ENCODE measurements around the gene ADAMTS9. TPM values are rescaled to one million over a fixed set of nuclear protein-coding genes. Genes with fewer than 3 reads are reported as not detected.

Gene ADAMTS9
- total RNA-seq, 2 experiments from 2014 or later: not detected

- intact Hi-C loops (cut with DNase I, micrococcal nuclease): no loop called here
- no peaks in the 10 kb centered on the region for H3K36me3 ChIP-seq (ENCODE audit: insufficient read depth, low read length)
- no peak overlapping the region for H3K27ac ChIP-seq (ENCODE audit: low read depth in 1 of 2, low read length in 2 of 2)
- POLR2A ChIA-PET: no interaction called here
- peaks cover 10% of the 10 kb centered on the region for H3K4me1 Mint-ChIP-seq (ENCODE audit: low read depth)
- H3K4me3 ChIP-seq (ENCODE audit: low read length): no peak overlapping the region
- peaks cover 0 to 28% of the 10 kb centered on the region in 2 experiments for H3K9me3 ChIP-seq (ENCODE audit: control insufficient read depth in 1 of 2, insufficient read depth in 1 of 2, low read length in 2 of 2)
- no peak for DNase-seq
- H3K27me3 ChIP-seq (ENCODE audit: control insufficient read depth in 1 of 2, insufficient read depth in 2 of 2, low read length in 2 of 2): peaks cover 31 to 44% of the 10 kb centered on the region in 2 experiments
- no peaks in the 10 kb centered on the region for H3K4me1 ChIP-seq (ENCODE audit: insufficient read depth, low read length)
- no peak for TF ChIP-seq CTCF (IDR thresholded peaks at IDR 0.05)
- ATAC-seq (ENCODE audit: poor library complexity): no peak
- no peaks in the 10 kb centered on the region for H3K9me3 Mint-ChIP-seq
- peaks cover 59% of the 10 kb centered on the region for H3K27me3 Mint-ChIP-seq
- H3K36me3 Mint-ChIP-seq (ENCODE audit: low read depth): no peaks in the 10 kb centered on the region
- H3K27ac Mint-ChIP-seq: no peak overlapping the region
- CTCF ChIA-PET: interaction anchor here (0.6 kb wide), 1 partner anchor 12 kb away, joined by 3 read pairs; no protein-coding TSS in a partner anchor
- no peak overlapping the region for H3K4me3 Mint-ChIP-seq
Observed at GRCh38 chr3:64684715-64685261, 3.0 kb downstream of the ADAMTS9 start.

GRCh38 chr3:64681827-64682226 is 6.0 kb downstream of the ADAMTS9 start:
- Histone ChIP-seq H3K27me3 (ENCODE audit: control insufficient read depth in 1 of 2, insufficient read depth in 2 of 2, low read length in 2 of 2) (peaks cover 20 to 25% of the 10 kb centered on the region in 2 experiments), H3K4me3 (ENCODE audit: low read length) (no peak overlapping the region), H3K9me3 (ENCODE audit: control insufficient read depth in 1 of 2, insufficient read depth in 1 of 2, low read length in 2 of 2) (peaks cover 0 to 22% of the 10 kb centered on the region in 2 experiments), H3K4me1 (ENCODE audit: insufficient read depth, low read length) (no peaks in the 10 kb centered on the region), H3K36me3 (ENCODE audit: insufficient read depth, low read length) (no peaks in the 10 kb centered on the region), H3K27ac (ENCODE audit: low read depth in 1 of 2, low read length in 2 of 2) (no peak overlapping the region)
- ChIA-PET POLR2A (no interaction called here), CTCF (no interaction called here)
- no peak for DNase-seq
- no peak for TF ChIP-seq CTCF (IDR thresholded peaks at IDR 0.05)
- Mint-ChIP-seq H3K9me3 (no peaks in the 10 kb centered on the region), H3K36me3 (ENCODE audit: low read depth) (no peaks in the 10 kb centered on the region), H3K4me1 (ENCODE audit: low read depth) (peaks cover 6% of the 10 kb centered on the region), H3K4me3 (no peak overlapping the region), H3K27ac (no peak overlapping the region), H3K27me3 (peaks cover 38% of the 10 kb centered on the region)
- intact Hi-C loops (cut with DNase I, micrococcal nuclease): no loop called here
- ATAC-seq (ENCODE audit: poor library complexity): no peak

- no peaks in the 10 kb centered on the region for H3K9me3 Mint-ChIP-seq
- POLR2A ChIA-PET: no interaction called here
- DNase-seq: no peak
Observed at GRCh38 chr3:64681015-64681414, 6.8 kb downstream of the ADAMTS9 start.

More at GRCh38 chr3:64681015-64681414, 6.8 kb downstream of the ADAMTS9 start:
- H3K4me1 ChIP-seq (ENCODE audit: insufficient read depth, low read length): no peaks in the 10 kb centered on the region
- no peak overlapping the region for H3K4me3 ChIP-seq (ENCODE audit: low read length)
- Mint-ChIP-seq H3K4me3 (no peak overlapping the region), H3K36me3 (ENCODE audit: low read depth) (no peaks in the 10 kb centered on the region), H3K27me3 (peaks cover 30% of the 10 kb centered on the region), H3K4me1 (ENCODE audit: low read depth) (no peaks in the 10 kb centered on the region), H3K27ac (no peak overlapping the region)
- H3K36me3 ChIP-seq (ENCODE audit: insufficient read depth, low read length): no peaks in the 10 kb centered on the region
- peaks cover 0 to 14% of the 10 kb centered on the region in 2 experiments for H3K9me3 ChIP-seq (ENCODE audit: control insufficient read depth in 1 of 2, insufficient read depth in 1 of 2, low read length in 2 of 2)
- CTCF ChIA-PET: no interaction called here
- H3K27me3 ChIP-seq (ENCODE audit: control insufficient read depth in 1 of 2, insufficient read depth in 2 of 2, low read length in 2 of 2): peaks cover 15 to 16% of the 10 kb centered on the region in 2 experiments
- TF ChIP-seq CTCF (IDR thresholded peaks at IDR 0.05): no peak
- H3K27ac ChIP-seq (ENCODE audit: low read depth in 1 of 2, low read length in 2 of 2): no peak overlapping the region
- intact Hi-C loops (cut with DNase I, micrococcal nuclease): no loop called here
- ATAC-seq (ENCODE audit: poor library complexity): no peak

Data from CD4-positive, alpha-beta T cell (primary cell).